SK-N-MC (cell line): ENCODE measurements around the gene PTPRM.
"Not testable (repeated sequence)": the region's sequence is repeated elsewhere in the genome, so short reads cannot be mapped to it uniquely, and the experiment has no call there.

Experiments used
- DNase-seq: peaks from one replicate; pipeline ENCODE4 v3.0.0-alpha.2; 2011; ENCODE audit warnings: low read depth, low spot score
- H3K27ac ChIP-seq: fragments of 200-600 bp; sonication (generic); 2 replicates; pipeline ENCODE4 v1.5.1; 2016; ENCODE audit warnings: mixed run types
- H3K36me3 ChIP-seq: fragments of 200-600 bp; sonication (generic); 2 replicates; pipeline ENCODE4 v1.6.1; 2017; ENCODE audit warnings: antibody characterized with exemption, low read length, mixed read lengths; ENCODE audit not compliant: insufficient read depth
- H3K4me3 ChIP-seq: fragments of 200-600 bp; sonication (generic); 2 replicates; pipeline ENCODE4 v1.5.1; 2016
- H3K9ac ChIP-seq: fragments of 200-600 bp; sonication (generic); 2 replicates; pipeline ENCODE4 v1.8.0; 2017; ENCODE audit warnings: mixed run types, mixed read lengths; ENCODE audit not compliant: insufficient read length
- H3K9me3 ChIP-seq: fragments of 200-600 bp; sonication (generic); 2 replicates; pipeline ENCODE4 v1.6.1; 2017; ENCODE audit warnings: low read depth, mild to moderate bottlenecking, antibody characterized with exemption, low read length, moderate library complexity, mixed read lengths
- EZH2 ChIP-seq: fragments of 200-600 bp; sonication (generic); IDR thresholded peaks from one replicate; pipeline ENCODE4 v1.6.1; 2017; ENCODE audit warnings: antibody characterized with exemption
- FOXP2 ChIP-seq: optimal IDR thresholded peaks from 2 replicates; pipeline ENCODE3; 2011; ENCODE audit warnings: mild to moderate bottlenecking, moderate library complexity; ENCODE audit not compliant: insufficient read depth; ENCODE audit errors: extremely low read length, control extremely low read depth
- POLR2AphosphoS5 ChIP-seq: IDR thresholded peaks from 2 replicates; pipeline ENCODE4 v1.6.1; 2012; ENCODE audit warnings: mild to moderate bottlenecking, low read depth, low read length, borderline replicate concordance

Gene PTPRM

DNA sequence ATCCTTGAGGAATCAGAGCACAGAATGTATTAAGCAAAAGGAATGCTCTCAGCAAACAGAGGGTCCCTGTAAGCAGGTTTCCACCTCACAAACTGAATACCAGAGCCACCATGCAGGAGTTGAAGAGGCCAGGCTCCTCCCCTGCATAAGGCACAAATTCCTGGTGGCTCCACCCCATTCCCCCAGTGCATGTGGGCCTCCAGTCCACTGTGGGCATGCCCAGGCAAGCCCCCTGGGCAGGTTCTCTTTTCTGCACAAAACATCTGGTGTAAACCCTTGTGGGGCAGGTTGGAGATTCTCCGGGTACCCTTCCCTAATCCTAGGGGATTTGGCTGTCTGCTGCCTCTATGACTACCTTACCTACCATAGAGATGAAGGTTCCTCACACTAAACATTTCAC lies 166.5 kb downstream of the PTPRM start:
- no peaks in the 10 kb centered on the region for H3K9me3 ChIP-seq
- no peak for DNase-seq
- H3K9ac ChIP-seq, result no peak overlapping the region
- no peak overlapping the region for H3K4me3 ChIP-seq
- TF ChIP-seq POLR2AphosphoS5 (no peak), EZH2 (no peak), FOXP2 (no peak)
- no peak overlapping the region for H3K27ac ChIP-seq
- H3K36me3 ChIP-seq, result no peaks in the 10 kb centered on the region

DNA sequence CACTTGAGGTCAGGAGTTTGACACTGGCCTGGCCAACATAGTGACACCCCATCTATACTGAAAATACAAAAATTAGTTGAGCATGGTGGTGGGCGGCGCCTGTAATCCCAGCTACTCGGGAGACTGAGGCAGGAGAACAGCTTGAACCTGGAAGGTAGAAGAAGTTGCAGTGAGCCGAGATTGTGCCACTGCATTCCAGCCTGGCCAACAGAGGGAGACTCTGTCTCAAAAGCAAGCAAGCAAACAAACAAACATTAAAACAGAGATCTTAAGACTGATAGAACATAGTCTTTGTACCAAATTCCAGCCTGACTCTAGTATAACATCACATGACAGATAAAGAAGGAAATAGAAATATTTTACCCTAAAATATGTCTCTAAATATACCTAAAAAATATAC lies 168.1 kb downstream of the PTPRM start:
- Histone ChIP-seq H3K4me3 (no peak overlapping the region), H3K27ac (no peak overlapping the region), H3K9ac (no peak overlapping the region), H3K36me3 (no peaks in the 10 kb centered on the region), H3K9me3 (no peaks in the 10 kb centered on the region)
- TF ChIP-seq POLR2AphosphoS5 (no peak), FOXP2 (no peak), EZH2 (no peak)
- DNase-seq, result no peak

DNA sequence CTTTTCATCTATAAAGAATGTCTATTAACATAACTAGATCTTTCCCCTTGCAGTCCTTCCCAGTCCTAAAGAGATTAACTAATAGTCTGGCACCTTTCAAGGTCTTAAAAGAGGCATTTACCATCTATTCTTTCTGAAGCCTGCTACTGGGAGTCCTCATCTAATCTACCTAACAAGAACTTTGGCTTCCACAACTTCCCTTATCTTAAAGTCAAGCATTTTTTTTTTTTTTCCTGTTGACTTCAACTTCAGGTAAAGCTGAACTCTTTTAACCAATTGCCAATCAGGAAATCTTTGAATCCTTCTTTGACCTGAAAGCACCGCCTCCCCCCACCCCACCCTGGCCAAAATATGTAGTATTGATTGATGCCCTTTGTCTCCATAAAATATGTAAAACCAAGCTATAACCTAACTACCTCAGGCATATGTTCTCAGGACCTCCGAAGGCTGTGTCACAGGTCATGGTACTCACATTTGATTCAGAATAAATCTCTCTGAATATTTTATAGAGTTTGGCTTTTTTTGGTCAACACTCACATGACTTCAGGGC lies 168.6 kb downstream of the PTPRM start:
- DNase-seq, result no peak
- Histone ChIP-seq H3K27ac (no peak overlapping the region), H3K9ac (no peak overlapping the region)

DNA sequence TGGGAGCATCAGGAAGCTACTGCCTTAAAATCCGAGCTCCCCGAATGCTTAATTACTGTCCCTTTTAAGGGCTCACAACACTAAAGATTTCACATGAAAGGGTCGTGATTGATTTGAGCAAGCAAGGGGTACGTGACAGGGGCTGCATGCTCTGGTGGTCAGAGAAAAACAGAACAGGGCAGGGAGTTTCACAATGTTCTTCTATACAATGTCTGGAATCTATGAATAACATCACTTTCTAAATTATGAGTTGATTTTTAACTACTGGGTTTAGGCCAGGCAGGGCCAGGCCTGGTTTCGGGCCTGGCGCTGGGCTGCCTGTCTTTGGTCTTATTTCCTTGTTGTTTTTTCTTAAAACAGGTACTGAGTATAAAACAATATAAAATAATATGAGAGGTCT lies 169.4 kb downstream of the PTPRM start:
- not testable (repeated sequence) for H3K27ac ChIP-seq, H3K9me3 ChIP-seq, DNase-seq, H3K36me3 ChIP-seq, H3K9ac ChIP-seq, H3K4me3 ChIP-seq

More for the DNA sequence above, 168.6 kb downstream of the PTPRM start:
- no peaks in the 10 kb centered on the region for H3K36me3 ChIP-seq
- no peak overlapping the region for H3K4me3 ChIP-seq
- TF ChIP-seq FOXP2, result no peak
- no peak for TF ChIP-seq EZH2
- no peak for TF ChIP-seq POLR2AphosphoS5
- no peaks in the 10 kb centered on the region for H3K9me3 ChIP-seq

DNA sequence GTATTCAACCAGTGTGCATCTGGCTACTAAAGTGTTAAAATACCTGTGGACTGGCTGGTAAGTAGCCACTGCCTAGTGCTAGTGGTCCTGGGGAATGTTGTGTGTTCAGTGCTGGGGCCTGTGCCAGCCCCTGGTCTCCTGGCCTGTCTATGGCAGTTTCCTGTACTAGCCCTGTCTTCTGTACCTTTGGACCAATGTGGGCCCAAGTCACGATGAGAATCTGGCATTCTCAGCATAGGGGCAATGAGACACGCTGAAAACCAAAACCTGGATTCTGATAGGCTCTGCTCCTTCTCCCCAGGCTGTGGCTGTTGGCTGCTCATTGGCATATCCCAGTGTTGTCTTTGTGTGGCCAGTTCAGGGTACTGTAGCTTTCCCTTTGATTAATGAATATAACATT lies 170.4 kb downstream of the PTPRM start:
- no peak overlapping the region for H3K27ac ChIP-seq
- TF ChIP-seq EZH2 (no peak), POLR2AphosphoS5 (no peak), FOXP2 (no peak)
- H3K4me3 ChIP-seq, result no peak overlapping the region

DNA sequence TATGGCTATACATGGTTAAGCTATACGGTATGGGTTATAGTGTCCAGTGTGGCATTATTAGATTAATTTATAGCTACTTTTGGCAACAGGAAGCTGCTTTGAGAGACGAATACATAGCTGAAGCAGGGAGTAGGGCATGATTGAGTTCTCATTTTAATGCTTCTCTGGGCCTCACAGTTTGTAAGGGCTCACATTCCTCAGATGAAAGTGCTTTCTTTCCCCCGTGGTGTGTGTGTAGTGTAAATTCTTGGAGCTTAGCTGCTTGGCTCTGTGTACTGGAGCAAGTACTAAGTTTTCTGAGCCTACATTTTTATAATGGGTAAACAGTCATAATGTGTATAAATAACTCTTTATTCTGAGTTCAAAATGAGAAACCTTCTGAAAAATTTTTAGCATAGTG lies 173.7 kb downstream of the PTPRM start:
- Histone ChIP-seq H3K4me3 (no peak overlapping the region), H3K36me3 (no peaks in the 10 kb centered on the region), H3K9ac (no peak overlapping the region), H3K9me3 (no peaks in the 10 kb centered on the region), H3K27ac (no peak overlapping the region)
- TF ChIP-seq EZH2 (no peak), POLR2AphosphoS5 (no peak), FOXP2 (no peak)
- DNase-seq, result no peak

More for the DNA sequence above, 170.4 kb downstream of the PTPRM start:
- Histone ChIP-seq H3K9ac (no peak overlapping the region), H3K9me3 (no peaks in the 10 kb centered on the region), H3K36me3 (no peaks in the 10 kb centered on the region)
- no peak for DNase-seq

DNA sequence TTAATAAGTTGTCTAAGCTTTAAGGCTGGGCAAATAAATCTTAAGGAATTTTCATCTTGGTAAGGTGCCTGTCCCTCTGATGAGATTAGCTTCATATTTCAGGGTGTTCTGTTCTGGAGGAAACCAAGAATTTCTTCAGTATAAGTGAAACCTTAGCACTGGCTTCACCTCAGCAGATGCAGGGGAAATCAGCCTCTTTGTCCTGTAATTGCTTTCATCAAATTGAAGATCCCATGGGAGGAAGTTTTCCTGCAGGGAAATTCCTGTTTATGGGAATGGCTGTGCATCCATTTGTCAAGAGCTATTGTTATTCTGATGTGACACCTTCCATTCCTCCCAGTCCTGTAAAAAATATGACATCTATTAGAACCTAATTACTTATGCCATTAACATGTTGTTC lies 174.5 kb downstream of the PTPRM start:
- H3K9me3 ChIP-seq, result no peaks in the 10 kb centered on the region
- DNase-seq, result no peak
- no peak for TF ChIP-seq EZH2
- no peak for TF ChIP-seq POLR2AphosphoS5
- no peak for TF ChIP-seq FOXP2
- no peak overlapping the region for H3K9ac ChIP-seq
- H3K36me3 ChIP-seq, result no peaks in the 10 kb centered on the region
- H3K4me3 ChIP-seq, result no peak overlapping the region
- no peak overlapping the region for H3K27ac ChIP-seq

DNA sequence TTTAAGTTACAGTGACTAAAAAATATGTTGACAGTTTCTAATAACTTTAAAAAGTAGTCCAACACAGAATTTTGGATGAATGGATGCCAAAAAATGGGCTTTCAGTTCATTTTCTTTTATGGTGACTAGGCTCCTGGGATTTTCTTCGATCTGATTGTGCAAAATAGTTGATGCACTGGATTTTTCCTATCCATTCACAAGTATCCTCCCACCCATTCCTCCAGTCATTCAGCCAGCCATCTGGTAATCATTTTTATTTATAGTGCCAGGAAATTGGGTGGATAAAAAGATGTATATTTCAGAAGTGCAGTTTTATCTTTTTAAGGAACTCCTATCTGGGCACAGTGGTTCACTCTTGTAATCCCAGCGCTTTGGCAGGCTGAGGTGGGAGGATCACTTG lies 175.1 kb downstream of the PTPRM start:
- no peaks in the 10 kb centered on the region for H3K9me3 ChIP-seq
- H3K27ac ChIP-seq, result no peak overlapping the region
- TF ChIP-seq POLR2AphosphoS5 (no peak), FOXP2 (no peak), EZH2 (no peak)
- H3K9ac ChIP-seq, result no peak overlapping the region
- H3K36me3 ChIP-seq, result no peaks in the 10 kb centered on the region
- H3K4me3 ChIP-seq, result no peak overlapping the region
- no peak for DNase-seq

DNA sequence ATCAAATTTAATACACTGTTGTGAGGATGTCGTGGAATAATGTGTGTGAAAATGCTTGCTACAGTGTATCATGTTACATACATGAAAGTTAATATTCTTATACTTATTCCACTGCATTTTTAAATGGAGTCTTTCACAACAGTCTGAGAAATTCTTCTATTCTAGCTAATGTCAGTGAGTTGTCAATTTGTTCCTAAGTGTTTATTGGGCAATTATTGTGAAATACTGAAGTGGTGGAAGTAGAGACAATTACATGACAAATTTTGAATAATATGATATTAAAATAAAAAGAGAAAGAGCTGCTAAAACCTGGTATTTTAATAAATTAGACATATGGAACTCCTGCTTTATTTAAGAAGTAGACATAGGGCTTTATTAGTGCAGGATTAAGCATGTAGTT lies 176.1 kb downstream of the PTPRM start:
- no peaks in the 10 kb centered on the region for H3K36me3 ChIP-seq
- H3K4me3 ChIP-seq, result no peak overlapping the region
- no peak for DNase-seq
- no peak overlapping the region for H3K27ac ChIP-seq
- no peak overlapping the region for H3K9ac ChIP-seq
- TF ChIP-seq FOXP2 (no peak), POLR2AphosphoS5 (no peak), EZH2 (no peak)
- H3K9me3 ChIP-seq, result no peaks in the 10 kb centered on the region
